ENCODE data around the gene DPH3.

DNA sequence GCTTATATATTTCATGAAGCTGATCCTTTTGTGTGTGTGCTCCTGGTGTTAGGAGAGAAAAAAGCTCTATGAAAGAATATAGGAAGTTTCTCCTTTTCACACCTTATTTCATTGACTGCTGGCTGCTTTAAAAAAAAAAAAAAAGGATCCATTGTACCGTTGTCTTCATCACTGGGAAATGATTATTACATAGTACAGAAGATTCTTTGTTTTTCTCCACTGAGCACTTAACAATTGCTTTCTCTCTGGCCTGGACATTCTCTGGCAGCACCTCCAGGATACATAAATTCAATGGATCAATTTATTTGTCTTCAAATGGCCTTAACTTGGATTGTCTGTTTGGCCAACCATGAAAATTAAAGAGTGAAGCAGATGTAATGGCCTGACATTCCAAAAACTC is 37.2 kb downstream of the DPH3 start:
- TF ChIP-seq JUN (CRISPR knock-in tag; IDR thresholded peaks at IDR 0.05) (no peak), ZNF263 (CRISPR knock-in tag; IDR thresholded peaks at IDR 0.05; ENCODE audit: low read depth) (no peak), ZNF423 (CRISPR knock-in tag; IDR thresholded peaks at IDR 0.05) (no peak), IRF2 (CRISPR knock-in tag; IDR thresholded peaks at IDR 0.05; ENCODE audit: borderline replicate concordance, low read depth) (no peak), ETV6 (CRISPR knock-in tag; IDR thresholded peaks at IDR 0.05) (no peak), NR2C2 (CRISPR knock-in tag; IDR thresholded peaks at IDR 0.05) (no peak), ELF4 (CRISPR knock-in tag; IDR thresholded peaks at IDR 0.05; ENCODE audit: low read depth) (no peak)
- TF ChIP-seq, protein P1, sequence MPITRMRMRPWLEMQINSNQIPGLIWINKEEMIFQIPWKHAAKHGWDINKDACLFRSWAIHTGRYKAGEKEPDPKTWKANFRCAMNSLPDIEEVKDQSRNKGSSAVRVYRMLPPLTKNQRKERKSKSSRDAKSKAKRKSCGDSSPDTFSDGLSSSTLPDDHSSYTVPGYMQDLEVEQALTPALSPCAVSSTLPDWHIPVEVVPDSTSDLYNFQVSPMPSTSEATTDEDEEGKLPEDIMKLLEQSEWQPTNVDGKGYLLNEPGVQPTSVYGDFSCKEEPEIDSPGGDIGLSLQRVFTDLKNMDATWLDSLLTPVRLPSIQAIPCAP (CRISPR knock-in tag; IDR thresholded peaks at IDR 0.05) = no peak
- TF ChIP-seq, protein P2, sequence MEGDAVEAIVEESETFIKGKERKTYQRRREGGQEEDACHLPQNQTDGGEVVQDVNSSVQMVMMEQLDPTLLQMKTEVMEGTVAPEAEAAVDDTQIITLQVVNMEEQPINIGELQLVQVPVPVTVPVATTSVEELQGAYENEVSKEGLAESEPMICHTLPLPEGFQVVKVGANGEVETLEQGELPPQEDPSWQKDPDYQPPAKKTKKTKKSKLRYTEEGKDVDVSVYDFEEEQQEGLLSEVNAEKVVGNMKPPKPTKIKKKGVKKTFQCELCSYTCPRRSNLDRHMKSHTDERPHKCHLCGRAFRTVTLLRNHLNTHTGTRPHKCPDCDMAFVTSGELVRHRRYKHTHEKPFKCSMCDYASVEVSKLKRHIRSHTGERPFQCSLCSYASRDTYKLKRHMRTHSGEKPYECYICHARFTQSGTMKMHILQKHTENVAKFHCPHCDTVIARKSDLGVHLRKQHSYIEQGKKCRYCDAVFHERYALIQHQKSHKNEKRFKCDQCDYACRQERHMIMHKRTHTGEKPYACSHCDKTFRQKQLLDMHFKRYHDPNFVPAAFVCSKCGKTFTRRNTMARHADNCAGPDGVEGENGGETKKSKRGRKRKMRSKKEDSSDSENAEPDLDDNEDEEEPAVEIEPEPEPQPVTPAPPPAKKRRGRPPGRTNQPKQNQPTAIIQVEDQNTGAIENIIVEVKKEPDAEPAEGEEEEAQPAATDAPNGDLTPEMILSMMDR (IDR thresholded peaks at IDR 0.05) = no peak
- TF ChIP-seq, protein P3, sequence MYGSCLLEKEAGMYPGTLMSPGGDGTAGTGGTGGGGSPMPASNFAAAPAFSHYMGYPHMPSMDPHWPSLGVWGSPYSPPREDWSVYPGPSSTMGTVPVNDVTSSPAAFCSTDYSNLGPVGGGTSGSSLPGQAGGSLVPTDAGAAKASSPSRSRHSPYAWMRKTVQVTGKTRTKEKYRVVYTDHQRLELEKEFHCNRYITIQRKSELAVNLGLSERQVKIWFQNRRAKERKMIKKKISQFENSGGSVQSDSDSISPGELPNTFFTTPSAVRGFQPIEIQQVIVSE (CRISPR knock-in tag; IDR thresholded peaks at IDR 0.05; ENCODE audit: borderline replicate concordance) = no peak
- TF ChIP-seq, protein P4, sequence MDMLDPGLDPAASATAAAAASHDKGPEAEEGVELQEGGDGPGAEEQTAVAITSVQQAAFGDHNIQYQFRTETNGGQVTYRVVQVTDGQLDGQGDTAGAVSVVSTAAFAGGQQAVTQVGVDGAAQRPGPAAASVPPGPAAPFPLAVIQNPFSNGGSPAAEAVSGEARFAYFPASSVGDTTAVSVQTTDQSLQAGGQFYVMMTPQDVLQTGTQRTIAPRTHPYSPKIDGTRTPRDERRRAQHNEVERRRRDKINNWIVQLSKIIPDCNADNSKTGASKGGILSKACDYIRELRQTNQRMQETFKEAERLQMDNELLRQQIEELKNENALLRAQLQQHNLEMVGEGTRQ (CRISPR knock-in tag; IDR thresholded peaks at IDR 0.05) = no peak
- TF ChIP-seq, protein P5, sequence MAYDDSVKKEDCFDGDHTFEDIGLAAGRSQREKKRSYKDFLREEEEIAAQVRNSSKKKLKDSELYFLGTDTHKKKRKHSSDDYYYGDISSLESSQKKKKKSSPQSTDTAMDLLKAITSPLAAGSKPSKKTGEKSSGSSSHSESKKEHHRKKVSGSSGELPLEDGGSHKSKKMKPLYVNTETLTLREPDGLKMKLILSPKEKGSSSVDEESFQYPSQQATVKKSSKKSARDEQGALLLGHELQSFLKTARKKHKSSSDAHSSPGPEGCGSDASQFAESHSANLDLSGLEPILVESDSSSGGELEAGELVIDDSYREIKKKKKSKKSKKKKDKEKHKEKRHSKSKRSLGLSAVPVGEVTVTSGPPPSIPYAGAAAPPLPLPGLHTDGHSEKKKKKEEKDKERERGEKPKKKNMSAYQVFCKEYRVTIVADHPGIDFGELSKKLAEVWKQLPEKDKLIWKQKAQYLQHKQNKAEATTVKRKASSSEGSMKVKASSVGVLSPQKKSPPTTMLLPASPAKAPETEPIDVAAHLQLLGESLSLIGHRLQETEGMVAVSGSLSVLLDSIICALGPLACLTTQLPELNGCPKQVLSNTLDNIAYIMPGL (CRISPR knock-in tag; IDR thresholded peaks at IDR 0.05) = no peak
- TF ChIP-seq, protein P6, sequence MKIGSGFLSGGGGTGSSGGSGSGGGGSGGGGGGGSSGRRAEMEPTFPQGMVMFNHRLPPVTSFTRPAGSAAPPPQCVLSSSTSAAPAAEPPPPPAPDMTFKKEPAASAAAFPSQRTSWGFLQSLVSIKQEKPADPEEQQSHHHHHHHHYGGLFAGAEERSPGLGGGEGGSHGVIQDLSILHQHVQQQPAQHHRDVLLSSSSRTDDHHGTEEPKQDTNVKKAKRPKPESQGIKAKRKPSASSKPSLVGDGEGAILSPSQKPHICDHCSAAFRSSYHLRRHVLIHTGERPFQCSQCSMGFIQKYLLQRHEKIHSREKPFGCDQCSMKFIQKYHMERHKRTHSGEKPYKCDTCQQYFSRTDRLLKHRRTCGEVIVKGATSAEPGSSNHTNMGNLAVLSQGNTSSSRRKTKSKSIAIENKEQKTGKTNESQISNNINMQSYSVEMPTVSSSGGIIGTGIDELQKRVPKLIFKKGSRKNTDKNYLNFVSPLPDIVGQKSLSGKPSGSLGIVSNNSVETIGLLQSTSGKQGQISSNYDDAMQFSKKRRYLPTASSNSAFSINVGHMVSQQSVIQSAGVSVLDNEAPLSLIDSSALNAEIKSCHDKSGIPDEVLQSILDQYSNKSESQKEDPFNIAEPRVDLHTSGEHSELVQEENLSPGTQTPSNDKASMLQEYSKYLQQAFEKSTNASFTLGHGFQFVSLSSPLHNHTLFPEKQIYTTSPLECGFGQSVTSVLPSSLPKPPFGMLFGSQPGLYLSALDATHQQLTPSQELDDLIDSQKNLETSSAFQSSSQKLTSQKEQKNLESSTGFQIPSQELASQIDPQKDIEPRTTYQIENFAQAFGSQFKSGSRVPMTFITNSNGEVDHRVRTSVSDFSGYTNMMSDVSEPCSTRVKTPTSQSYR (CRISPR knock-in tag; IDR thresholded peaks at IDR 0.05) = no peak
